Measurements from ENCODE around the gene DDX47.

DNA sequence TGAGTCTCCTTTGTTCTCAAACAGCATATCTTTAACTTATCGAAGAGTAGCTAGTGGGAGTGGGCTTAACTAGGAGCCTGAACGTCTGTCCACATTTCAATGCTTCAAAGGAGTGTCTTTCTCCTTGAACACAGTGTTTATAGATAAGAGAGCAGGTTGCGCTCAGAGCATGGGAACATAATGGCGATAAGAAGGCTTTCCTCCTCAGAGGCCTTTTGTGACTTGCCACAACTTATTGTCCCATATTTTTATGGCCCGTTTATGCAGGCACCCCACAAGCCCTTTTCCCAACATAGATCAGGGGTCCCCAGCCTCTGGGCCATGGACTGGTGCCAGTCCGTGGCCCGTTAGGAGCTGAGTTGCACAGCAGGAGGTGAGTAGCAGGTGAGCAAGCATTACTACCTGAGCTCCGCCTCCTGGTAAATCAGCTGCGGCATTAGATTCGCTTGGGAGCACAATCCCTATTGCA lies 2.6 kb upstream of the DDX47 start:
- TF ChIP-seq POLR2AphosphoS5 (IDR thresholded peaks at IDR 0.05; ENCODE audit: low read depth) (no peak), EZH2 (IDR thresholded peaks at IDR 0.05; ENCODE audit: low read depth, unreplicated experiment) (no peak), EZH2phosphoT487 (IDR thresholded peaks at IDR 0.05; ENCODE audit: unreplicated experiment) (no peak), ZNF114 (CRISPR knock-in tag; IDR thresholded peaks at IDR 0.05) (no peak), CREB1 (CRISPR knock-in tag; IDR thresholded peaks at IDR 0.05; ENCODE audit: low read depth) (no peak), NANOG (IDR thresholded peaks at IDR 0.05; ENCODE audit: borderline replicate concordance) (no peak)
- TF ChIP-seq, protein P1, sequence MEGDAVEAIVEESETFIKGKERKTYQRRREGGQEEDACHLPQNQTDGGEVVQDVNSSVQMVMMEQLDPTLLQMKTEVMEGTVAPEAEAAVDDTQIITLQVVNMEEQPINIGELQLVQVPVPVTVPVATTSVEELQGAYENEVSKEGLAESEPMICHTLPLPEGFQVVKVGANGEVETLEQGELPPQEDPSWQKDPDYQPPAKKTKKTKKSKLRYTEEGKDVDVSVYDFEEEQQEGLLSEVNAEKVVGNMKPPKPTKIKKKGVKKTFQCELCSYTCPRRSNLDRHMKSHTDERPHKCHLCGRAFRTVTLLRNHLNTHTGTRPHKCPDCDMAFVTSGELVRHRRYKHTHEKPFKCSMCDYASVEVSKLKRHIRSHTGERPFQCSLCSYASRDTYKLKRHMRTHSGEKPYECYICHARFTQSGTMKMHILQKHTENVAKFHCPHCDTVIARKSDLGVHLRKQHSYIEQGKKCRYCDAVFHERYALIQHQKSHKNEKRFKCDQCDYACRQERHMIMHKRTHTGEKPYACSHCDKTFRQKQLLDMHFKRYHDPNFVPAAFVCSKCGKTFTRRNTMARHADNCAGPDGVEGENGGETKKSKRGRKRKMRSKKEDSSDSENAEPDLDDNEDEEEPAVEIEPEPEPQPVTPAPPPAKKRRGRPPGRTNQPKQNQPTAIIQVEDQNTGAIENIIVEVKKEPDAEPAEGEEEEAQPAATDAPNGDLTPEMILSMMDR (conservative IDR thresholded peaks at IDR 0.05; ENCODE audit: low read depth in 2 of 2) = no peak
- TF ChIP-seq, protein P2, sequence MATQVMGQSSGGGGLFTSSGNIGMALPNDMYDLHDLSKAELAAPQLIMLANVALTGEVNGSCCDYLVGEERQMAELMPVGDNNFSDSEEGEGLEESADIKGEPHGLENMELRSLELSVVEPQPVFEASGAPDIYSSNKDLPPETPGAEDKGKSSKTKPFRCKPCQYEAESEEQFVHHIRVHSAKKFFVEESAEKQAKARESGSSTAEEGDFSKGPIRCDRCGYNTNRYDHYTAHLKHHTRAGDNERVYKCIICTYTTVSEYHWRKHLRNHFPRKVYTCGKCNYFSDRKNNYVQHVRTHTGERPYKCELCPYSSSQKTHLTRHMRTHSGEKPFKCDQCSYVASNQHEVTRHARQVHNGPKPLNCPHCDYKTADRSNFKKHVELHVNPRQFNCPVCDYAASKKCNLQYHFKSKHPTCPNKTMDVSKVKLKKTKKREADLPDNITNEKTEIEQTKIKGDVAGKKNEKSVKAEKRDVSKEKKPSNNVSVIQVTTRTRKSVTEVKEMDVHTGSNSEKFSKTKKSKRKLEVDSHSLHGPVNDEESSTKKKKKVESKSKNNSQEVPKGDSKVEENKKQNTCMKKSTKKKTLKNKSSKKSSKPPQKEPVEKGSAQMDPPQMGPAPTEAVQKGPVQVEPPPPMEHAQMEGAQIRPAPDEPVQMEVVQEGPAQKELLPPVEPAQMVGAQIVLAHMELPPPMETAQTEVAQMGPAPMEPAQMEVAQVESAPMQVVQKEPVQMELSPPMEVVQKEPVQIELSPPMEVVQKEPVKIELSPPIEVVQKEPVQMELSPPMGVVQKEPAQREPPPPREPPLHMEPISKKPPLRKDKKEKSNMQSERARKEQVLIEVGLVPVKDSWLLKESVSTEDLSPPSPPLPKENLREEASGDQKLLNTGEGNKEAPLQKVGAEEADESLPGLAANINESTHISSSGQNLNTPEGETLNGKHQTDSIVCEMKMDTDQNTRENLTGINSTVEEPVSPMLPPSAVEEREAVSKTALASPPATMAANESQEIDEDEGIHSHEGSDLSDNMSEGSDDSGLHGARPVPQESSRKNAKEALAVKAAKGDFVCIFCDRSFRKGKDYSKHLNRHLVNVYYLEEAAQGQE (IDR thresholded peaks at IDR 0.05; ENCODE audit: unreplicated experiment) = no peak
- TF ChIP-seq, protein P3, sequence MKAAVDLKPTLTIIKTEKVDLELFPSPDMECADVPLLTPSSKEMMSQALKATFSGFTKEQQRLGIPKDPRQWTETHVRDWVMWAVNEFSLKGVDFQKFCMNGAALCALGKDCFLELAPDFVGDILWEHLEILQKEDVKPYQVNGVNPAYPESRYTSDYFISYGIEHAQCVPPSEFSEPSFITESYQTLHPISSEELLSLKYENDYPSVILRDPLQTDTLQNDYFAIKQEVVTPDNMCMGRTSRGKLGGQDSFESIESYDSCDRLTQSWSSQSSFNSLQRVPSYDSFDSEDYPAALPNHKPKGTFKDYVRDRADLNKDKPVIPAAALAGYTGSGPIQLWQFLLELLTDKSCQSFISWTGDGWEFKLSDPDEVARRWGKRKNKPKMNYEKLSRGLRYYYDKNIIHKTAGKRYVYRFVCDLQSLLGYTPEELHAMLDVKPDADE (IDR thresholded peaks at IDR 0.05) = no peak
- TF ChIP-seq, protein P4, sequence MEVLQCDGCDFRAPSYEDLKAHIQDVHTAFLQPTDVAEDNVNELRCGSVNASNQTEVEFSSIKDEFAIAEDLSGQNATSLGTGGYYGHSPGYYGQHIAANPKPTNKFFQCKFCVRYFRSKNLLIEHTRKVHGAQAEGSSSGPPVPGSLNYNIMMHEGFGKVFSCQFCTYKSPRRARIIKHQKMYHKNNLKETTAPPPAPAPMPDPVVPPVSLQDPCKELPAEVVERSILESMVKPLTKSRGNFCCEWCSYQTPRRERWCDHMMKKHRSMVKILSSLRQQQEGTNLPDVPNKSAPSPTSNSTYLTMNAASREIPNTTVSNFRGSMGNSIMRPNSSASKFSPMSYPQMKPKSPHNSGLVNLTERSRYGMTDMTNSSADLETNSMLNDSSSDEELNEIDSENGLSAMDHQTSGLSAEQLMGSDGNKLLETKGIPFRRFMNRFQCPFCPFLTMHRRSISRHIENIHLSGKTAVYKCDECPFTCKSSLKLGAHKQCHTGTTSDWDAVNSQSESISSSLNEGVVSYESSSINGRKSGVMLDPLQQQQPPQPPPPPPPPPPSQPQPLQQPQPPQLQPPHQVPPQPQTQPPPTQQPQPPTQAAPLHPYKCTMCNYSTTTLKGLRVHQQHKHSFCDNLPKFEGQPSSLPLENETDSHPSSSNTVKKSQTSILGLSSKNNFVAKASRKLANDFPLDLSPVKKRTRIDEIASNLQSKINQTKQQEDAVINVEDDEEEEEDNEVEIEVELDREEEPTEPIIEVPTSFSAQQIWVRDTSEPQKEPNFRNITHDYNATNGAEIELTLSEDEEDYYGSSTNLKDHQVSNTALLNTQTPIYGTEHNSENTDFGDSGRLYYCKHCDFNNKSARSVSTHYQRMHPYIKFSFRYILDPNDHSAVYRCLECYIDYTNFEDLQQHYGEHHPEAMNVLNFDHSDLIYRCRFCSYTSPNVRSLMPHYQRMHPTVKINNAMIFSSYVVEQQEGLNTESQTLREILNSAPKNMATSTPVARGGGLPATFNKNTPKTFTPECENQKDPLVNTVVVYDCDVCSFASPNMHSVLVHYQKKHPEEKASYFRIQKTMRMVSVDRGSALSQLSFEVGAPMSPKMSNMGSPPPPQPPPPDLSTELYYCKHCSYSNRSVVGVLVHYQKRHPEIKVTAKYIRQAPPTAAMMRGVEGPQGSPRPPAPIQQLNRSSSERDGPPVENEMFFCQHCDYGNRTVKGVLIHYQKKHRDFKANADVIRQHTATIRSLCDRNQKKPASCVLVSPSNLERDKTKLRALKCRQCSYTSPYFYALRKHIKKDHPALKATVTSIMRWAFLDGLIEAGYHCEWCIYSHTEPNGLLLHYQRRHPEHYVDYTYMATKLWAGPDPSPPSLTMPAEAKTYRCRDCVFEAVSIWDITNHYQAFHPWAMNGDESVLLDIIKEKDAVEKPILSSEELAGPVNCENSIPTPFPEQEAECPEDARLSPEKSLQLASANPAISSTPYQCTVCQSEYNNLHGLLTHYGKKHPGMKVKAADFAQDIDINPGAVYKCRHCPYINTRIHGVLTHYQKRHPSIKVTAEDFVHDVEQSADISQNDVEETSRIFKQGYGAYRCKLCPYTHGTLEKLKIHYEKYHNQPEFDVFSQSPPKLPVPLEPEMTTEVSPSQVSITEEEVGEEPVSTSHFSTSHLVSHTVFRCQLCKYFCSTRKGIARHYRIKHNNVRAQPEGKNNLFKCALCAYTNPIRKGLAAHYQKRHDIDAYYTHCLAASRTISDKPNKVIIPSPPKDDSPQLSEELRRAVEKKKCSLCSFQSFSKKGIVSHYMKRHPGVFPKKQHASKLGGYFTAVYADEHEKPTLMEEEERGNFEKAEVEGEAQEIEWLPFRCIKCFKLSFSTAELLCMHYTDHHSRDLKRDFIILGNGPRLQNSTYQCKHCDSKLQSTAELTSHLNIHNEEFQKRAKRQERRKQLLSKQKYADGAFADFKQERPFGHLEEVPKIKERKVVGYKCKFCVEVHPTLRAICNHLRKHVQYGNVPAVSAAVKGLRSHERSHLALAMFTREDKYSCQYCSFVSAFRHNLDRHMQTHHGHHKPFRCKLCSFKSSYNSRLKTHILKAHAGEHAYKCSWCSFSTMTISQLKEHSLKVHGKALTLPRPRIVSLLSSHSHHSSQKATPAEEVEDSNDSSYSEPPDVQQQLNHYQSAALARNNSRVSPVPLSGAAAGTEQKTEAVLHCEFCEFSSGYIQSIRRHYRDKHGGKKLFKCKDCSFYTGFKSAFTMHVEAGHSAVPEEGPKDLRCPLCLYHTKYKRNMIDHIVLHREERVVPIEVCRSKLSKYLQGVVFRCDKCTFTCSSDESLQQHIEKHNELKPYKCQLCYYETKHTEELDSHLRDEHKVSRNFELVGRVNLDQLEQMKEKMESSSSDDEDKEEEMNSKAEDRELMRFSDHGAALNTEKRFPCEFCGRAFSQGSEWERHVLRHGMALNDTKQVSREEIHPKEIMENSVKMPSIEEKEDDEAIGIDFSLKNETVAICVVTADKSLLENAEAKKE (CRISPR knock-in tag; IDR thresholded peaks at IDR 0.05) = no peak

Measured in GM23338 (cell line).